ENCODE results near the gene QRFP. TPM values are rescaled to one million over a fixed set of nuclear protein-coding genes. Genes with fewer than 3 reads are reported as not detected.

The QRFP gene
- total RNA-seq, 1 donor, result not detected

DNA sequence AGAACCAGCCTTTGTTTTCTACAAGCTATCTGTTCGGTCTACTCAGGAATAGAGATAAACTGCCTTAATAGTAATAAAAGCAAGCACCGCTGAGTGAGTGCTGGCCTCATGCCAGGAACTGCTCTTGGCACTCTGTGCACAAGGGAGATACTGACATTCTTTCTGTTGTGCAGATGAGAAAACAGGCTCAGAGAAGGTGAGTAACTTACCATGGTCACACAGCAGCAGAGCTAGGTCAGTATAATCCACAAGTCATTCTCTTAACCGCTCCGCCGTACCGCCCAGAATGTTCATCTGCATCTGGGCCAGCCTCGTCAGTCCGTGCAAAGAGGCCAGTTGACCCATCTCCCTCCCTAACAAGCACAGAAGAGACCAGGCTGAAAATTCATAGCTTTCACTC lies 27.4 kb downstream of the QRFP start:
- TF ChIP-seq, protein P1, sequence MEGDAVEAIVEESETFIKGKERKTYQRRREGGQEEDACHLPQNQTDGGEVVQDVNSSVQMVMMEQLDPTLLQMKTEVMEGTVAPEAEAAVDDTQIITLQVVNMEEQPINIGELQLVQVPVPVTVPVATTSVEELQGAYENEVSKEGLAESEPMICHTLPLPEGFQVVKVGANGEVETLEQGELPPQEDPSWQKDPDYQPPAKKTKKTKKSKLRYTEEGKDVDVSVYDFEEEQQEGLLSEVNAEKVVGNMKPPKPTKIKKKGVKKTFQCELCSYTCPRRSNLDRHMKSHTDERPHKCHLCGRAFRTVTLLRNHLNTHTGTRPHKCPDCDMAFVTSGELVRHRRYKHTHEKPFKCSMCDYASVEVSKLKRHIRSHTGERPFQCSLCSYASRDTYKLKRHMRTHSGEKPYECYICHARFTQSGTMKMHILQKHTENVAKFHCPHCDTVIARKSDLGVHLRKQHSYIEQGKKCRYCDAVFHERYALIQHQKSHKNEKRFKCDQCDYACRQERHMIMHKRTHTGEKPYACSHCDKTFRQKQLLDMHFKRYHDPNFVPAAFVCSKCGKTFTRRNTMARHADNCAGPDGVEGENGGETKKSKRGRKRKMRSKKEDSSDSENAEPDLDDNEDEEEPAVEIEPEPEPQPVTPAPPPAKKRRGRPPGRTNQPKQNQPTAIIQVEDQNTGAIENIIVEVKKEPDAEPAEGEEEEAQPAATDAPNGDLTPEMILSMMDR (IDR thresholded peaks at IDR 0.05; ENCODE audit: extremely low read depth, low read depth, low read length), result no peak
- Histone ChIP-seq H3K79me2 (ENCODE audit: insufficient read depth, low read length) (peaks cover 99% of the 10 kb centered on the region), H3K4me1 (ENCODE audit: insufficient read depth, low read length) (peaks cover 5% of the 10 kb centered on the region), H3K9me3 (ENCODE audit: low read depth, low read length) (no peaks in the 10 kb centered on the region), H2AFZ (ENCODE audit: low read length) (no peak overlapping the region), H3K4me2 (ENCODE audit: insufficient read depth, low read length) (no peak overlapping the region), H3K4me3 (ENCODE audit: insufficient read depth, low read length) (no peak overlapping the region), H4K20me1 (ENCODE audit: insufficient read depth, low read length) (peaks cover 79% of the 10 kb centered on the region), H3K27me3 (ENCODE audit: insufficient read depth, low read length) (no peaks in the 10 kb centered on the region), H3K27ac (ENCODE audit: low read depth, low read length) (no peak overlapping the region), H3K36me3 (ENCODE audit: insufficient read depth, low read length) (peaks cover 89% of the 10 kb centered on the region)
- DNase-seq (ENCODE audit: insufficient read length, low spot score, missing footprints), result peak; percentile 29

DNA sequence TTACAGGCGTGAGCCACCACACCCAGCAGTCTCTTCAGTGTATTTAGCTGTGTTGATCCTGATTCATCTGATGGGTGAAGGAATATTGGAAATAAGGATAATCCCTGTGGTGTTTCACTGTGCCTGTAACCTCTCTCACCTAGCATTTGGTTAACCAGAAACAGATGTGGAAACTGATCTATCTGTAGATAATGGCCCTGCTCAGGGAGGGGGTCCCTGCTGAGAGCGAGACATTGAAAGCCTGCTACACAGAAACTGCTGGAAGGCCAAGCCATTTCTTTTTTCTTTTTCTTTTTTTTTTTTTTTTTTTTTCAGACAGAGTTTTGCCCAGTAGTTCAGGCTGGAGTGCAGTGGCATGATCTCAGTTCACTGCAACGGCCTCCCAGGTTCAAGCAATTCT lies 28.4 kb downstream of the QRFP start:
- H4K20me1 ChIP-seq (ENCODE audit: insufficient read depth, low read length), result peaks cover 75% of the 10 kb centered on the region
- H3K9me3 ChIP-seq (ENCODE audit: low read depth, low read length), result no peaks in the 10 kb centered on the region
- H3K36me3 ChIP-seq (ENCODE audit: insufficient read depth, low read length), result peaks cover 88% of the 10 kb centered on the region
- no peak overlapping the region for H2AFZ ChIP-seq (ENCODE audit: low read length)
- no peak overlapping the region for H3K27ac ChIP-seq (ENCODE audit: low read depth, low read length)
- H3K4me2 ChIP-seq (ENCODE audit: insufficient read depth, low read length), result no peak overlapping the region
- peaks cover 99% of the 10 kb centered on the region for H3K79me2 ChIP-seq (ENCODE audit: insufficient read depth, low read length)
- H3K4me3 ChIP-seq (ENCODE audit: insufficient read depth, low read length), result no peak overlapping the region
- TF ChIP-seq, protein P1 (IDR thresholded peaks at IDR 0.05; ENCODE audit: extremely low read depth, low read depth, low read length), result no peak
- no peaks in the 10 kb centered on the region for H3K27me3 ChIP-seq (ENCODE audit: insufficient read depth, low read length)
- no peak for DNase-seq (ENCODE audit: insufficient read length, low spot score, missing footprints)
- peaks cover 5% of the 10 kb centered on the region for H3K4me1 ChIP-seq (ENCODE audit: insufficient read depth, low read length)

DNA sequence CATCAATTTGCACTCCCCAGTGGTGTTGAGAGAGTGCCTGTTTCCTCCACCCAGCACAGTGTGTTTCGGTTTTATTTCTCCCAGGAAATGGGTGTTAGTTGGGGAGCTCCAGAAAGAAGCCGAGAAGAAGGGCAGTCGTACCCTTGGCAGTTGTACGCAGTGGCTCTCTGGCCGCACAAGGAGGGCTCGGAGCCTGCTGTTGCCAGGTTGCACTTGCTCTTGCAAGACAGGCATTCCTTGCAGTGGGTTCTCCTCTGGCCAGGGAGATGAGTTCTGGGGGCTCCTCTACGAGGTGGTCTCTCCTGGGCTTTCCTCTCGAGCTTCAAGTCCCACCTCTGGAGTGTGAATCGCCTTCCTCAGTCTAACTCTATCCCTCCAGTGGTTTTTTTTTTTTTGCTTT lies 29.1 kb downstream of the QRFP start:
- Histone ChIP-seq H2AFZ (ENCODE audit: low read length) (no peak overlapping the region), H3K79me2 (ENCODE audit: insufficient read depth, low read length) (peaks cover 99% of the 10 kb centered on the region), H3K27ac (ENCODE audit: low read depth, low read length) (peak overlapping the region; percentile 0), H3K4me2 (ENCODE audit: insufficient read depth, low read length) (no peak overlapping the region), H3K27me3 (ENCODE audit: insufficient read depth, low read length) (no peaks in the 10 kb centered on the region), H3K4me1 (ENCODE audit: insufficient read depth, low read length) (peaks cover 5% of the 10 kb centered on the region), H3K36me3 (ENCODE audit: insufficient read depth, low read length) (peaks cover 88% of the 10 kb centered on the region), H3K9me3 (ENCODE audit: low read depth, low read length) (no peaks in the 10 kb centered on the region), H4K20me1 (ENCODE audit: insufficient read depth, low read length) (peaks cover 70% of the 10 kb centered on the region), H3K4me3 (ENCODE audit: insufficient read depth, low read length) (no peak overlapping the region)
- TF ChIP-seq, protein P1 (IDR thresholded peaks at IDR 0.05; ENCODE audit: extremely low read depth, low read depth, low read length), result no peak
- no peak for DNase-seq (ENCODE audit: insufficient read length, low spot score, missing footprints)

DNA sequence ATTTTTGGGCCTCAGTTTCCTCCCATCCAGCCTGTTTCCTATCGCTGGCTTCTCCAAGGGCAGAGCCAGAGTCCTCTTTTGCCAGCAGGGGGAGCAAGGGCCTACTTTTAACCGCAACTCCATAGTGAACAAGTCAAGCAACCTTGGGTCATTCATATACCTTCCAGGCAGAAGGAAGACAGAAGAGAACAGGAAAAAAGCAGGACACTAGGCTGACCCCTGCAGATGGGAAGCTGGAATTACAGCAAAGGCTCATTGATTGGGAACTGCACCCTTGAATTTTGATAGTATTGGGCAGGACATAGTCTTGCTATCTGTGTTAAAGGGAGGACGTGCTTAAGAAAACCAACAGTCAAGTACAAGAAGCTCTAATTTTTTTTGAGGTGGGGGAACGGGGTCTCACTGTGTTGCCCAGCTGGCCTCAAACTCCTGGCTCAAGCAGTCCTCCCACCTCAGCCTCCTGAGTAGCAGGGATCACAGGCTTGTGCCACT lies 30.1 kb downstream of the QRFP start:
- peaks cover 61% of the 10 kb centered on the region for H4K20me1 ChIP-seq (ENCODE audit: insufficient read depth, low read length)
- H3K4me2 ChIP-seq (ENCODE audit: insufficient read depth, low read length), result no peak overlapping the region
- H3K36me3 ChIP-seq (ENCODE audit: insufficient read depth, low read length), result peaks cover 88% of the 10 kb centered on the region
- H3K9me3 ChIP-seq (ENCODE audit: low read depth, low read length), result no peaks in the 10 kb centered on the region
- no peak overlapping the region for H3K4me3 ChIP-seq (ENCODE audit: insufficient read depth, low read length)
- peaks cover 99% of the 10 kb centered on the region for H3K79me2 ChIP-seq (ENCODE audit: insufficient read depth, low read length)
- no peak overlapping the region for H2AFZ ChIP-seq (ENCODE audit: low read length)
- peak; percentile 78 for DNase-seq (ENCODE audit: insufficient read length, low spot score, missing footprints)
- peaks cover 12% of the 10 kb centered on the region for H3K4me1 ChIP-seq (ENCODE audit: insufficient read depth, low read length)
- H3K27me3 ChIP-seq (ENCODE audit: insufficient read depth, low read length), result no peaks in the 10 kb centered on the region
- TF ChIP-seq, protein P1 (IDR thresholded peaks at IDR 0.05; ENCODE audit: extremely low read depth, low read depth, low read length), result peak; percentile 98
- H3K27ac ChIP-seq (ENCODE audit: low read depth, low read length), result peak overlapping the region; percentile 45

Measured in osteoblast (primary cell).